Activated CD4-positive, CD25-positive, alpha-beta regulatory T cell treated with anti-CD3 and anti-CD28 coated beads, Interleukin-2, amount 50 U/mL, for 72 hours (primary cell): ENCODE data around the gene RBM42.
"Not testable (repeated sequence)": the region's sequence is repeated elsewhere in the genome, so short reads cannot be mapped to it uniquely, and the experiment has no call there.

ENCODE experiments used
- DNase-seq: peaks from one replicate; pipeline ENCODE4 v3.0.0; 2021

The RBM42 gene, protein sequence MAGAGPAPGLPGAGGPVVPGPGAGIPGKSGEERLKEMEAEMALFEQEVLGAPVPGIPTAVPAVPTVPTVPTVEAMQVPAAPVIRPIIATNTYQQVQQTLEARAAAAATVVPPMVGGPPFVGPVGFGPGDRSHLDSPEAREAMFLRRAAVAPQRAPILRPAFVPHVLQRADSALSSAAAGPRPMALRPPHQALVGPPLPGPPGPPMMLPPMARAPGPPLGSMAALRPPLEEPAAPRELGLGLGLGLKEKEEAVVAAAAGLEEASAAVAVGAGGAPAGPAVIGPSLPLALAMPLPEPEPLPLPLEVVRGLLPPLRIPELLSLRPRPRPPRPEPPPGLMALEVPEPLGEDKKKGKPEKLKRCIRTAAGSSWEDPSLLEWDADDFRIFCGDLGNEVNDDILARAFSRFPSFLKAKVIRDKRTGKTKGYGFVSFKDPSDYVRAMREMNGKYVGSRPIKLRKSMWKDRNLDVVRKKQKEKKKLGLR

DNA sequence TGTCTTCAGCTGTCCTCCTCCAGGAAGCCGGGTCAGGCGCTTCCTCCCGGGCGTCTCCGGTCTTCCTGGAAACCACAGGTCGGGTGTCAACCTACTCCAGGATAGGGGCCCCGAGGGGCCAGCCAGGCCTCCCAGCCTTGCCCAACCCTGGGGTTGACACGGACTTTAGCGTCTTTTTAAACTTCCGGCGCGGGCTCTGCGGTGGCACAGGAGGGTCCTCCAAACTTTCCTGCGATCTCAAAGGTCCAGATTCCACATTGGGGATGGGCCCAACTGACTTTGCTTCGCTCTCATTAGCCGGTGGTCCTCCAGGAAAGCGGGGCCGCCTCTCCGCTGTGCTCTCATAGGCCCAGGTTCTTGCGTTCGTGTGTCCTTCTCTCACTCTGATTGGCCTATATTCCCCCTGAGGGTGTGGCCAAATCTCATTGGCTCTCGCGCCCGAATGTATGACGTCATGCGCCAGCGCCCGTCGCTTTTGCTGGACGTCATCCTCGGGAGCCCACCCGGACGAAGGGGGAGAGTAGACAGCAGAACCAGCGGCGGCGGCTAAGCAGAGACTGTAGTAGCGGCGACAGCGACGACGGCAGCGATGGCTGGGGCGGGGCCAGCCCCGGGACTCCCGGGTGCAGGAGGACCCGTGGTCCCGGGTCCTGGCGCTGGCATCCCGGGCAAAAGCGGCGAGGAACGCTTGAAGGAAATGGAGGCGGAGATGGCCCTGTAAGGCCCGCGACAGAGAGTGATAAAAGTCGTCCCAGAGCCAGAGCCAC lies at the start of gene RBM42:
TSS of gene RBM42 (plus strand) at position 472 of the 767 bp plus-strand sequence. CDS start at position 590, 118 bp downstream.
- peak; percentile 93 for DNase-seq

- DNase-seq, result no peak
Measured at GRCh38 chr19:35582760-35583159, 46.1 kb upstream of the RBM42 start.

- no peak for DNase-seq
Measured at GRCh38 chr19:35585848-35586247, 43.0 kb upstream of the RBM42 start, which contains the start of gene PMIS2. Gene PMIS2 (plus strand): TSS chr19:35586173. CDS start chr19:35586260, 87 bp downstream.

GRCh38 chr19:35587321-35587720 lies 41.5 kb upstream of the RBM42 start:
- no peak for DNase-seq

- DNase-seq, result no peak
Measured at GRCh38 chr19:35590875-35591274, 38.0 kb upstream of the RBM42 start.

DNA sequence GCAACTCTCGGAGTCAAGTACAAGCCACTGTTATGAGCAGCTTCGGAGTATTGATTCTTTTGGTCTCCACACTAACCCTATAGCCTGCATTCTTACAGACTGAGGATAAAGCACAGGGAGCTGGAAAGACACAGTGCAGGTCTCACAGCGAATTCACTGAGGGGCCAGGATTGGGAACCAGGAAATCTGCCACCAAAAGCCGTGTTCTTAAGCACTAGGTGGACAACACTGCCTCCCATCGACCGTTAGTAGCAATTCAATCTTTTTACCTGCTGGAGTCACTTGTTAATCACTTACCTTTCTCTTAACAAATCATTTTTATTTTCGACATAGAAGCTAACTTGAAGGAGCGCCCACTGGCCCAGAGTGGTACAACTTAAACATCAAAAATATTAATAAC lies 36.6 kb upstream of the RBM42 start:
- DNase-seq, result no peak

DNA sequence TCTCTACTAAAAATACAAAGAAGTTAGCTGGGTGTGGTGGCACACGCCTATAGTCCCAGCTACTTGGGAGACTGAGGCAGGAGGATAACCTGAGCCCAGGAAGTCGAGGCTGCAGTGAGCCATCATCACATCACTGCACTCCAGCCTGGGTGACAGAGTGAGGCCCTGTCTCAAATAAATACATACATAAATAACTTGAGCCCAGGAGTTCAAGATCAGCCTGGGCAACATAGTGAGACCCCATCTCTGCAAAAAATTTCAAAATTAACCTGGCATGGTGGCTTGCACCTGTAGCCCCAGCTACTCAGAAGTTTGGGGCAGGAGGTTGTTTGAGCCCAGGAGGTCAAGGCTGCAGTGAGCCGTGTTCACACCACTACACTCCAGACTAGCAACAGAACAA lies 33.8 kb upstream of the RBM42 start:
- DNase-seq, result not testable (repeated sequence)

DNA sequence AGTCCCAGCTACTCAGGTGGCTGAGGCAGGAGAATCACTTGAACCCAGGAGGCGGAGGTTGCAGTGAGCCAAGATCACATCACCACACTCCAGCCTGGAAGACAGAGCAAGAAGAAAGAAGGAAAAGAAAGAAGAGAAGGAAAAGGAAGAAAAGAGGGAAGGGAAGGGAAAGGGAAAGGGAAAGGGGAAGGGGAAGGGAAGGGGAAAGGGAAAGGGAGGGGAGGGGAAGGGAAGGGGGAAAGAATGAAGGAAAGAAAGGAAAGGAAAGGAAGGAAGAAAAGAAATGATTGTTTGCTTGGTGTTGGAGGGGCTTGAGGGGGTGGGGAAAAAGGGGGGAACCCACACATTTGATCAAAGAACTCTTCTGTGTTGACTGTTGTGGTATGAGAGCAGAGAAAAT lies 32.9 kb upstream of the RBM42 start:
- DNase-seq, result no peak

DNA sequence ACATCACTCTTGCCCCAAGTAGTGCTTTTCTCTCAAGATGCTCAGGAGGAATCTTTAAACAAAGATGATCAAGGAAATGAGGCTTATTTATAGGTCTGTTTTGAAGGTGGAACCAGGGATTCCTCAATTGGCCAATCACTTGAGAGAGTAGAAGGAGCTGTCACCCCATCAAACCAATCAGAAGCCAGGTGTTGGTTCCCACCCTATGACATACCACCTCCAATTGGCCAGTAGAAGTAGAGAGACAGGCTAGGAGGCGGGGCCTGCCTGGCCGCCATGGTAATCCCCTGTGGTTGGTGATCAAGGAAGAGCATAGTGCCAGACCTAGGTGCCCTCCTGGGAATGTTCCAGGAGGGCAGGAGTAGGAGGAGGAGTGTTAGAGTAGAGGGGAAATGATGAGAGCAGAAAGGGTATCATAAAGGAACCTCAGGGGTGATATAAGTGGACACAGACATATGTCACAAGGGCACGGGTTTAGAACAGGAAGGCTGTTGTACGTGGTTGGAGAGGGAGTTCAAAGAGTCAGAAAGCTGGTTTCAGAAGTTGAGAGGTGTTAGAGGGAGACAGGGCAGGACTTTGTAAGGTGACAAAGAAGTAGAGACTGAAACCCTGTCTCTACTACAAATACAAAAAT lies 32.4 kb upstream of the RBM42 start:
- no peak for DNase-seq

DNA sequence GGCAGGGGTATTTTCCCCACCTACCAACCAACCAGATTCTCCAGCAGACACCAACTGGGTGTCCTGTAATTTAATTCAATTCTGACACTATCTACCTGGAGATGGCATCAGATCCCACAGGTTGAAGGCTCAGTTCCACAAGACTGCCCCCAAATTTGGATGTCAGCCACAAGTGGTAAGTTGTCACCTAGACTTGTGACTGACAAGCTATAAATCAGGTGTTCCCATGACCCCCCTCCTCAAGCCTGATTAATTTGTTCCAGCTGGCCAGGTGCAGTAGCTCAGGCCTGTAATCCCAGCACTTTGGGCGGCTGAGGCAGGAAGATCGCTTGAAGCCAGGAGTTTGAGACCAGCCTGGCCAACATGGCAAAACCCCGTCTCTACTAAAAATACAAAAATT lies 26.9 kb upstream of the RBM42 start:
- DNase-seq, result no peak

GRCh38 chr19:35604436-35604835 lies 24.4 kb upstream of the RBM42 start:
- DNase-seq, result not testable (repeated sequence)

- DNase-seq, result not testable (repeated sequence)
Measured at GRCh38 chr19:35607170-35607569, 21.7 kb upstream of the RBM42 start.

DNA sequence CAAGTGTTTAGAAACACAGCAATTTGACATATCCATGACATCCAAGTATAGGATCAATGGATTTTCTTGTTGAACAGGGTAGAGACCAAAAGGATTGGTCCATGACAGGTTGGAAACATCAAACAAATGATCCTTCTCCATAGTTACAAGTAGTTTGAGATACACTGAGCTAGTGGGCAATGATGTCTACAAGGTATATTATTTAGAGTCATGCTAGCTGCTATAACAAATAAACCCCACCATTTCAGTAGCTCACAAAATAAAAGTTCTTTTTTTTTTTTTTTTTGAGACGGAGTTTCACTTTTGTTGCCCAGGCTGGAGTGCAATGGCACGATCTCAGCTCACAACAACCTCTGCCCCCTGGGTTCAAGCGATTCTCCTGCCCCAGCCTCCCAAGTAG lies 21.2 kb upstream of the RBM42 start:
- no peak for DNase-seq

DNA sequence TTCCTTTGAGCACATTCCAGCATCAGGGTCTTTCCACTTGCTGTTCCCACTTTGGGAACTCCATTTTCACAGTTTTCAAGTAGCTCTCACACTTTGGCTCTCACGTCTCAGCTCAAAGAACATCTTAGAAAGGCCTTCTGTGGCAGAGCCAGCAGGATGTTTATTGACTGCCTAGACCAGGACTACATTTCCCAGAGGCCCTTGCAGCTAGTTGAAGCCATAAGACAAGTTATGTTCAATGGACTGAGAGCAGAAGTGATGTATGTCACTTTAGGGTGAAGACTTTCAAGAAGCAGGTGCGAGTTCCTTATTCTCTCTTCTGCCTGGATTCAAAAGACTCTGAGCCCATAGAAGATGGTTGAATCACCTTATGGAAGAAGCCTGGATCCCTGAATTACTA lies 20.6 kb upstream of the RBM42 start:
- no peak for DNase-seq

- DNase-seq, result no peak
Measured at GRCh38 chr19:35609851-35610353, 18.9 kb upstream of the RBM42 start.

DNA sequence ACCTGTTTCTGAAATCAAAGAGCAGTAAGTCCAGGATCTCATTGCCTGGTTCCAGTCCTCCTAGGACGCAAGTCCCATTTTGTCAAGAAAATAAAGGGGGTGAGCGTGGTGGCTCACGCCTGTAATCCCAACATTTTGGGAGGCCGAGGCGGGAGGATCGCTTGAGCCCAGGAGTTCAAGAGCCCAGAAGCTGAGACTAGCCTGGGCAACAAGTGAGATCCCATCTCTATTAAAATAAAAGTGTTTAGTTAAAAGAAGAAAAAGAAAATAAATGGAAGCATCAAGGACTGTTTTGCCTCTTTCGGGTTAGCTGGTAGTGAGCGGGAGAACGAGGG lies 16.6 kb upstream of the RBM42 start:
- no peak for DNase-seq

DNA sequence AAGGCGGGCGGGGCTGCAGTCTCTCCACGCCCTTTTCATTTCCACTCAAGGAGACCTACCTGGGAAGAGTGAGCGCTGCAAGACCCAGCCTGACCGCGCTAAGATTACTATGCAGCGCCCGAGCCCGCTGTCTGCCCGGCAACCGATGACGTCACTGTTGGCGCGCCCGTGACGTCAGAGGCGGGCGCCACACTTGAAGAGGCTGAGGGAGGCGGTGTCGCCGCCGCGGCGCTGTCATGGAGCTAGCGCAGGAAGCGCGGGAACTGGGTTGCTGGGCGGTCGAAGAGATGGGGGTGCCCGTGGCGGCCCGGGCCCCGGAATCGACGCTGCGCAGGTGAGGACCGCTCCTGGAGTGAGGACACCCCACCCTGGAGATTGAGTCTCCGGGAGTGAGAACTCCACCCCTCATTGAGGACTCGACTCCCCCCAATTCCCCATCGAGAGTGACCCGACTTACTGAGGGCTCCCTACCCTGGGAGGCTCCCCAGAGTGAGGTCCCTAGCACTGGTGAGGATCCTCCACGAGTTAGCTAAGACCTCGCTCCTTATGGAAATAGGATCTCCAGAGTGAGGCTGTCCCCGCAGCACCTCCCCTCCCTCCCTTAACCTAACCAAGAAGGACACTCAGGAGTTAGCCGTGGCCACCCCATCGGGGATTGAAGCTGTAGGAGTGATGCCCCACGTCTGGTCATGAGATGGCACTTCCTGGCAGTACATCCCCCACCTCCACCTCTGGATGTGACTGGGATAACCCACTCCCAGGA lies 16.1 kb upstream of the RBM42 start, which contains the start of gene HAUS5:
TSS of gene HAUS5 (plus strand) at position 177 of the 763 bp plus-strand sequence. CDS start at position 237, 60 bp downstream.
- peak; percentile 98 for DNase-seq

- no peak for DNase-seq
Measured at GRCh38 chr19:35613574-35613973, 15.3 kb upstream of the RBM42 start.

DNA sequence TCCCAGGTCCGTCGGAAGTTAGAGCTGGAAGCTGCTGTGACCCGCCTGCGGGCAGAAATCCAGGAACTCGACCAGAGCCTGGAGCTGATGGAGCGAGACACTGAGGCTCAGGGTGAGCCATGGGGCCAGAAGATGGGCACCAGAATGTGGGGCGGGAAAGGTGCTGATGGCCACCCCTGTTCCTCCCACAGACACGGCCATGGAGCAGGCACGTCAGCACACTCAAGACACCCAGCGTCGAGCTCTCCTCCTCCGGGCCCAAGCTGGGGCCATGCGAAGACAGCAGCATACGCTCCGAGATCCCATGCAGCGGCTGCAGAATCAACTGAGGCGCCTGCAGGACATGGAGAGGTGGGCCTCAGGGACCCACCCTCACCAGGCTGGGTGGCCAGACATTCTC lies 13.8 kb upstream of the RBM42 start:
- DNase-seq, result no peak

DNA sequence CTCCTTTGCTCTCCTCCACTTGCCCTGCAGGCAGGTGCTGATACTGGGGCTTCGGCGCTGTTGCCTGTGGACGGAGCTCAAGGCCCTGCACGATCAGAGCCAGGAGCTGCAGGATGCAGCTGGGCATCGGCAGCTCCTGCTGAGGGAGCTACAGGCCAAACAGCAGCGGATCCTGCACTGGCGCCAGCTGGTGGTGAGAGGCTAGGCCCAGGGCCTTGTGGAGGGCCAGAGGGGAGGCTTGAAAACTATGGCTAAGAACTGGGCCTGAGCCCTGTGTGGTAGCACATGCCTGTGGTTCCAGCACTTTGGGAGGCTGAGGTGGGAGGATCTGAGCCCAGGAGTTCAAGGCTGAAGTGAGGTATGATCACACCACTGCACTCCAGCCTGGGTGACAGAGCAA lies 10.0 kb upstream of the RBM42 start:
- DNase-seq, result no peak

DNA sequence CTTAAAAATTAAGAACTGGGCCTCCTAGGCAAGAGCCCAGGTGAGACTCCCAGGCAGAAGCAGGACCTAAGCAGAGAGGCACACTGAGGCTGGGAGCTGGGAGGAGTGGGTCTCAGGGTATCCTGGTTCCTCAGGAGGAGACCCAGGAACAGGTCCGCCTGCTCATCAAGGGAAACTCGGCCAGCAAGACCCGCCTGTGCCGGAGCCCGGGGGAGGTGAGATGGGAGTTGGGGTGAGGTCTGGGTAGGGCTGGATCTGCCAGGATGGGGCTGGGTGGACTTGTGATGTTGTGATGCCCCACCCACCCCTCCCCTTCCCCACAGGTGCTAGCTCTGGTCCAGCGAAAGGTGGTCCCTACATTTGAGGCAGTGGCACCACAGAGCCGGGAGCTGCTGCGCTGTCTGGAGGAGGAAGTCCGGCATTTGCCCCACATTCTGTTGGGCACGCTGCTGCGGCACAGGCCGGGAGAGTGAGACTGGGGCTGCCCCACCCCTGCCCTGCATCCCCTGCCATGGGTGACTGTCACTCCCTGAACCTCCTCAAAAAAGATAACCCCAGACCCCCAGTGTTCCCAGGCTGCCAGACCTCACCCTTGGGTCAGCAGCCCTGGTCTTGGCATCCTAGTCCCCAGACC lies 9.4 kb upstream of the RBM42 start:
- DNase-seq, result no peak

GRCh38 chr19:35620001-35620400 lies 8.8 kb upstream of the RBM42 start:
- DNase-seq, result no peak
